ENCODE measurements around the gene NOPCHAP1.
"Not testable (repeated sequence)": the region's sequence is repeated elsewhere in the genome, so short reads cannot be mapped to it uniquely, and the experiment has no call there.

Gene NOPCHAP1

GRCh38 chr12:104986022-104986941 is at the start of gene NOPCHAP1:
NOPCHAP1 (plus strand) TSS chr12:104986316; CDS start chr12:104986353, 37 bp downstream.
- H3K27ac ChIP-seq (ENCODE audit: low read depth, low read length), result peak within 1 kb of the TSS; percentile 46
- H3K4me3 ChIP-seq (ENCODE audit: low read length), result peak within 1 kb of the TSS; percentile 92
- H3K36me3 ChIP-seq (ENCODE audit: control insufficient read depth, insufficient read depth, low read length), result peaks cover 3% of the 10 kb centered on the region
- no peaks in the 10 kb centered on the region for H3K27me3 ChIP-seq (ENCODE audit: control insufficient read depth, insufficient read depth, low read length)
- H3K4me1 ChIP-seq (ENCODE audit: control insufficient read depth, insufficient read depth, low read length), result peaks cover 4% of the 10 kb centered on the region
- peak within 1 kb of the TSS; percentile 80 for H3K9ac ChIP-seq (ENCODE audit: low read length)

DNA sequence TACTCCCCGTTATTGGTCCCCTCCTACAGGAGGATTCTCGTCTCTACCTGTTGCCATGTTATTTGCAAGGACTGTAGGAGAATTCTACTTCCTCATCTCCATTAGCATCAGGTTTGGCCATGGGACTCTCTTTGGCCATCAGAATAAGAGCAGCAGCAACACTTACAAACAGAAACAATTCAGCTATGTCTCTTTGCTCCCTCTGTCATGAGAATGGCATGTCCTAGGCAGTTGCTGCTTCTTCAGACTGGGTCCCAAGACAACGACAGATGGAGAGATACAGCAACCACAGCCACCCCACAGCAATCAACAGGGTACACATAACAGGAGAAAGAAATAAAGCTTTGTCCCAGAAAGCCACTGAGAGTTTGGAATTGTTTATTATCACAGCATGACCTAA is 47.7 kb upstream of the NOPCHAP1 start:
- H3K27me3 ChIP-seq (ENCODE audit: control insufficient read depth, insufficient read depth, low read length), result no peaks in the 10 kb centered on the region
- no peak overlapping the region for H3K9ac ChIP-seq (ENCODE audit: low read length)
- H3K36me3 ChIP-seq (ENCODE audit: control insufficient read depth, insufficient read depth, low read length), result no peaks in the 10 kb centered on the region
- H3K27ac ChIP-seq (ENCODE audit: low read depth, low read length), result no peak overlapping the region
- H3K4me3 ChIP-seq (ENCODE audit: low read length), result no peak overlapping the region
- H3K4me1 ChIP-seq (ENCODE audit: control insufficient read depth, insufficient read depth, low read length), result no peaks in the 10 kb centered on the region

DNA sequence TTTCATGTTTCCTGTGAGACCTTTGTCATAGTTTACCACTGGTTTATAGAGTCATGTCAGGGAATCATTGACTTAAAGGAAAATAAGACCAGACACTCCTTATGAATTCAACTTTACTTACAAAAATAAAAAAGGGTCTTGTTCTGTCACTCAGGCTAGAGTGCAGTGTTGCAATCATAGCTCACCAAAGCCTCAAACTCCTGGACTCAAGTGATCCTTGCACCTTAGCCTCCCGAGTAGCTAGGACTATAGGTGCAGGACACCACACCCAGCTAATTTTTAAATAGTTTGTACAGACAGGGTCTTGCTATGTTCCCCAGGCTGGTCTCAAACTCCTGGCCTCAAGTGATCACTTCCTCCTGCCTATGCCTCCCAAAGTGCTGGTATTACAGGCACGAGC is 47.0 kb upstream of the NOPCHAP1 start:
- Histone ChIP-seq H3K4me1 (ENCODE audit: control insufficient read depth, insufficient read depth, low read length) (no peaks in the 10 kb centered on the region), H3K27ac (ENCODE audit: low read depth, low read length) (no peak overlapping the region), H3K9ac (ENCODE audit: low read length) (no peak overlapping the region), H3K27me3 (ENCODE audit: control insufficient read depth, insufficient read depth, low read length) (no peaks in the 10 kb centered on the region), H3K36me3 (ENCODE audit: control insufficient read depth, insufficient read depth, low read length) (no peaks in the 10 kb centered on the region), H3K4me3 (ENCODE audit: low read length) (no peak overlapping the region)

DNA sequence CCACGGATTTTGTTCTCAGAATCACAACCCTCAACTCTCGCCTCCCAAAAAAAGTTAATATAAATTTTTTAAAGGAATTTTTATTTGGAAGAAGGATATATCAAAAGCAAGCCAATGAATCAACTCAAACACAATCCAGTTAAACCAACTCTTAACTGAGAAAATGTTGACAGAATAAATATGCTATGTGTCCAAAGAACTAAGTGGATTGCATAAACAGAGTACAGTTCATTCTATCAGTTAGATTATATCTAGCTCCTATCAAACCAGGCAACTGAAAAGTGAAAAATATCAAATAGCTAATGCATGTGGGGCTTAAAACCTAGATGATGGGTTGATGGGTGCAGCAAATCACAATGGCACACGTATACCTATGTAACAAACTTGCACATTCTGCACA is 44.7 kb upstream of the NOPCHAP1 start:
- no peaks in the 10 kb centered on the region for H3K36me3 ChIP-seq (ENCODE audit: control insufficient read depth, insufficient read depth, low read length)
- H3K27ac ChIP-seq (ENCODE audit: low read depth, low read length), result no peak overlapping the region
- H3K27me3 ChIP-seq (ENCODE audit: control insufficient read depth, insufficient read depth, low read length), result no peaks in the 10 kb centered on the region
- H3K4me3 ChIP-seq (ENCODE audit: low read length), result no peak overlapping the region
- no peaks in the 10 kb centered on the region for H3K4me1 ChIP-seq (ENCODE audit: control insufficient read depth, insufficient read depth, low read length)
- H3K9ac ChIP-seq (ENCODE audit: low read length), result no peak overlapping the region

- no peak overlapping the region for H3K4me3 ChIP-seq (ENCODE audit: low read length)
- H3K4me1 ChIP-seq (ENCODE audit: control insufficient read depth, insufficient read depth, low read length), result no peaks in the 10 kb centered on the region
- H3K9ac ChIP-seq (ENCODE audit: low read length), result no peak overlapping the region
- no peaks in the 10 kb centered on the region for H3K27me3 ChIP-seq (ENCODE audit: control insufficient read depth, insufficient read depth, low read length)
- no peaks in the 10 kb centered on the region for H3K36me3 ChIP-seq (ENCODE audit: control insufficient read depth, insufficient read depth, low read length)
- H3K27ac ChIP-seq (ENCODE audit: low read depth, low read length), result no peak overlapping the region
These were observed 44.0 kb upstream of the NOPCHAP1 start for GRCh38 chr12:104942075-104942474.

- not testable (repeated sequence) for H3K9ac ChIP-seq (ENCODE audit: low read length); H3K4me3 ChIP-seq (ENCODE audit: low read length); H3K36me3 ChIP-seq (ENCODE audit: control insufficient read depth, insufficient read depth, low read length); H3K4me1 ChIP-seq (ENCODE audit: control insufficient read depth, insufficient read depth, low read length); H3K27ac ChIP-seq (ENCODE audit: low read depth, low read length); H3K27me3 ChIP-seq (ENCODE audit: control insufficient read depth, insufficient read depth, low read length)
These were observed 42.7 kb upstream of the NOPCHAP1 start for GRCh38 chr12:104943401-104943800.

DNA sequence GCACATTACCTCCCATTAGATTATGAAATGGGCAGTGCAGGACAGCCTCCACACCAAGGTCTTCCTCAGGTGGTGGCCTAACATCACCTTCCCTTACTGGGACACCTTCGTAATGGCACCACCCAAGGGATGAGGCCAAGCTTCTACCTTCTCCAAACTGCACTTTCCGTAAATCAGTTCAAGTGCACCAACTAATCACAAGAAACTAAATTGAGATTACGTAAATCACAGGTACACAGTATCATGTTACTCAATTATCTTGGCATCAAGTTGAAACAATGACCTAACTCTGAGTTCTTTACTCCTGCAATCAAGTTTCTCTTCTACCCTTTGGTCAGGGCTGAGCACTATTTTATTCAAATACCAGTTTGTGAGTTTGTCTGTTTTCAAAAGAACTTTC is 41.9 kb upstream of the NOPCHAP1 start:
- H3K36me3 ChIP-seq (ENCODE audit: control insufficient read depth, insufficient read depth, low read length), result no peaks in the 10 kb centered on the region
- H3K4me1 ChIP-seq (ENCODE audit: control insufficient read depth, insufficient read depth, low read length), result no peaks in the 10 kb centered on the region
- H3K27ac ChIP-seq (ENCODE audit: low read depth, low read length), result no peak overlapping the region
- H3K9ac ChIP-seq (ENCODE audit: low read length), result no peak overlapping the region
- H3K4me3 ChIP-seq (ENCODE audit: low read length), result no peak overlapping the region
- no peaks in the 10 kb centered on the region for H3K27me3 ChIP-seq (ENCODE audit: control insufficient read depth, insufficient read depth, low read length)

- H3K9ac ChIP-seq (ENCODE audit: low read length); H3K4me3 ChIP-seq (ENCODE audit: low read length); H3K27ac ChIP-seq (ENCODE audit: low read depth, low read length); H3K27me3 ChIP-seq (ENCODE audit: control insufficient read depth, insufficient read depth, low read length); H3K4me1 ChIP-seq (ENCODE audit: control insufficient read depth, insufficient read depth, low read length); H3K36me3 ChIP-seq (ENCODE audit: control insufficient read depth, insufficient read depth, low read length): not testable (repeated sequence)
These were observed 37.4 kb upstream of the NOPCHAP1 start for GRCh38 chr12:104948716-104949115.

- H3K4me3 ChIP-seq (ENCODE audit: low read length), result no peak overlapping the region
- H3K27ac ChIP-seq (ENCODE audit: low read depth, low read length), result no peak overlapping the region
- no peak overlapping the region for H3K9ac ChIP-seq (ENCODE audit: low read length)
- no peaks in the 10 kb centered on the region for H3K36me3 ChIP-seq (ENCODE audit: control insufficient read depth, insufficient read depth, low read length)
- H3K27me3 ChIP-seq (ENCODE audit: control insufficient read depth, insufficient read depth, low read length), result no peaks in the 10 kb centered on the region
- H3K4me1 ChIP-seq (ENCODE audit: control insufficient read depth, insufficient read depth, low read length), result no peaks in the 10 kb centered on the region
These were observed 34.2 kb upstream of the NOPCHAP1 start for GRCh38 chr12:104951759-104952509.

- Histone ChIP-seq H3K27ac (ENCODE audit: low read depth, low read length) (no peak overlapping the region), H3K4me1 (ENCODE audit: control insufficient read depth, insufficient read depth, low read length) (no peaks in the 10 kb centered on the region), H3K27me3 (ENCODE audit: control insufficient read depth, insufficient read depth, low read length) (no peaks in the 10 kb centered on the region), H3K4me3 (ENCODE audit: low read length) (no peak overlapping the region), H3K36me3 (ENCODE audit: control insufficient read depth, insufficient read depth, low read length) (no peaks in the 10 kb centered on the region), H3K9ac (ENCODE audit: low read length) (no peak overlapping the region)
These were observed 33.3 kb upstream of the NOPCHAP1 start for GRCh38 chr12:104952816-104953215.

GRCh38 chr12:104953323-104953722 is 32.8 kb upstream of the NOPCHAP1 start:
- Histone ChIP-seq H3K9ac (ENCODE audit: low read length) (no peak overlapping the region), H3K27ac (ENCODE audit: low read depth, low read length) (no peak overlapping the region), H3K4me1 (ENCODE audit: control insufficient read depth, insufficient read depth, low read length) (no peaks in the 10 kb centered on the region), H3K36me3 (ENCODE audit: control insufficient read depth, insufficient read depth, low read length) (no peaks in the 10 kb centered on the region), H3K27me3 (ENCODE audit: control insufficient read depth, insufficient read depth, low read length) (no peaks in the 10 kb centered on the region), H3K4me3 (ENCODE audit: low read length) (no peak overlapping the region)

GRCh38 chr12:104955703-104956102 is 30.4 kb upstream of the NOPCHAP1 start:
- Histone ChIP-seq H3K4me3 (ENCODE audit: low read length) (no peak overlapping the region), H3K9ac (ENCODE audit: low read length) (no peak overlapping the region), H3K27ac (ENCODE audit: low read depth, low read length) (no peak overlapping the region), H3K27me3 (ENCODE audit: control insufficient read depth, insufficient read depth, low read length) (no peaks in the 10 kb centered on the region), H3K4me1 (ENCODE audit: control insufficient read depth, insufficient read depth, low read length) (no peaks in the 10 kb centered on the region), H3K36me3 (ENCODE audit: control insufficient read depth, insufficient read depth, low read length) (no peaks in the 10 kb centered on the region)

All from rectal smooth muscle tissue (tissue), 1 donor.